ENCODE measurements around the gene ZNF22.

GRCh38 chr10:44997105-44997748, 3.5 kb upstream of the ZNF22 start:
- TF ChIP-seq FOXA1 (IDR thresholded peaks at IDR 0.05) = no peak
- no peak for TF ChIP-seq SUZ12 (IDR thresholded peaks at IDR 0.05)

Data from HEK293T (cell line).